ENCODE results near the gene ATP5ME. TPM values are rescaled to one million over a fixed set of nuclear protein-coding genes. Genes with fewer than 3 reads are reported as not detected.

Gene ATP5ME
- total RNA-seq (248 TPM), polyA plus RNA-seq (ENCODE audit: insufficient read depth, low read depth, low replicate concordance) (1,928 TPM)
- long read RNA-seq, donor 1, transcript ATP5ME-201 (4 exons, 365 nt), result major isoform, 231 of 289 reads
- long read RNA-seq, donor 1, transcript ATP5ME-204 (2 exons, 247 nt), result minor isoform, 20 of 289 reads
- long read RNA-seq, donor 1, transcript ATP5ME-205 (3 exons, 393 nt), result minor isoform, 27 of 289 reads
- long read RNA-seq, donor 1, partial matches to known transcripts, result 0 of 289 reads
- long read RNA-seq, donor 1, other reads (novel, unspliced or antisense), result 7 of 289 reads
- long read RNA-seq, donor 2, transcript ATP5ME-205 (3 exons, 393 nt), result minor isoform, 18 of 325 reads
- long read RNA-seq, donor 2, transcript ATP5ME-201 (4 exons, 365 nt), result major isoform, 271 of 325 reads
- long read RNA-seq, donor 2, transcript ATP5ME-202 (3 exons, 300 nt), result minor isoform, 6 of 325 reads
- long read RNA-seq, donor 2, transcript ATP5ME-204 (2 exons, 247 nt), result minor isoform, 18 of 325 reads
- long read RNA-seq, donor 2, partial matches to known transcripts, result 5 of 325 reads
- long read RNA-seq, donor 2, other reads (novel, unspliced or antisense), result 5 of 325 reads
- long read RNA-seq, donor 3, transcript ATP5ME-204 (2 exons, 247 nt), result minor isoform, 25 of 519 reads
- long read RNA-seq, donor 3, transcript ATP5ME-202 (3 exons, 300 nt), result minor isoform, 6 of 519 reads
- long read RNA-seq, donor 3, transcript ATP5ME-201 (4 exons, 365 nt), result major isoform, 406 of 519 reads
- long read RNA-seq, donor 3, transcript ATP5ME-205 (3 exons, 393 nt), result minor isoform, 38 of 519 reads
- long read RNA-seq, donor 3, partial matches to known transcripts, result 25 of 519 reads
- long read RNA-seq, donor 3, other reads (novel, unspliced or antisense), result 17 of 519 reads
- long read RNA-seq, donor 4, transcript ATP5ME-201 (4 exons, 365 nt), result major isoform, 135 of 176 reads
- long read RNA-seq, donor 4, transcript ATP5ME-205 (3 exons, 393 nt), result minor isoform, 29 of 176 reads
- long read RNA-seq, donor 4, transcript ATP5ME-204 (2 exons, 247 nt), result minor isoform, 6 of 176 reads
- long read RNA-seq, donor 4, partial matches to known transcripts, result 5 of 176 reads
- long read RNA-seq, donor 4, other reads (novel, unspliced or antisense), result 0 of 176 reads
- long read RNA-seq, donor 5, transcript ATP5ME-201 (4 exons, 365 nt), result major isoform, 13 of 18 reads
- long read RNA-seq, donor 5, partial matches to known transcripts, result 0 of 18 reads
- long read RNA-seq, donor 5, other reads (novel, unspliced or antisense), result 0 of 18 reads
- long read RNA-seq, donor 6, transcript ATP5ME-202 (3 exons, 300 nt), result minor isoform, 13 of 967 reads
- long read RNA-seq, donor 6, transcript ATP5ME-204 (2 exons, 247 nt), result minor isoform, 45 of 967 reads
- long read RNA-seq, donor 6, transcript ATP5ME-205 (3 exons, 393 nt), result minor isoform, 84 of 967 reads
- long read RNA-seq, donor 6, transcript ATP5ME-201 (4 exons, 365 nt), result major isoform, 786 of 967 reads
- long read RNA-seq, donor 6, partial matches to known transcripts, result 11 of 967 reads
- long read RNA-seq, donor 6, other reads (novel, unspliced or antisense), result 27 of 967 reads
- long read RNA-seq, donor 7, transcript ATP5ME-201 (4 exons, 365 nt), result major isoform, 135 of 174 reads
- long read RNA-seq, donor 7, transcript ATP5ME-204 (2 exons, 247 nt), result minor isoform, 28 of 174 reads
- long read RNA-seq, donor 7, partial matches to known transcripts, result 4 of 174 reads
- long read RNA-seq, donor 7, other reads (novel, unspliced or antisense), result 3 of 174 reads
- long read RNA-seq, donor 8, transcript ATP5ME-201 (4 exons, 365 nt), result major isoform, 277 of 335 reads
- long read RNA-seq, donor 8, transcript ATP5ME-204 (2 exons, 247 nt), result minor isoform, 15 of 335 reads
- long read RNA-seq, donor 8, transcript ATP5ME-205 (3 exons, 393 nt), result minor isoform, 19 of 335 reads
- long read RNA-seq, donor 8, partial matches to known transcripts, result 6 of 335 reads
- long read RNA-seq, donor 8, other reads (novel, unspliced or antisense), result 13 of 335 reads
- long read RNA-seq, donor 9, transcript ATP5ME-204 (2 exons, 247 nt), result minor isoform, 12 of 258 reads
- long read RNA-seq, donor 9, transcript ATP5ME-205 (3 exons, 393 nt), result minor isoform, 25 of 258 reads
- long read RNA-seq, donor 9, transcript ATP5ME-201 (4 exons, 365 nt), result major isoform, 208 of 258 reads
- long read RNA-seq, donor 9, partial matches to known transcripts, result 11 of 258 reads
- long read RNA-seq, donor 9, other reads (novel, unspliced or antisense), result 0 of 258 reads
- long read RNA-seq, donor 10, transcript ATP5ME-201 (4 exons, 365 nt), result major isoform, 185 of 274 reads
- long read RNA-seq, donor 10, transcript ATP5ME-204 (2 exons, 247 nt), result minor isoform, 29 of 274 reads
- long read RNA-seq, donor 10, transcript ATP5ME-202 (3 exons, 300 nt), result minor isoform, 5 of 274 reads
- long read RNA-seq, donor 10, transcript ATP5ME-205 (3 exons, 393 nt), result minor isoform, 34 of 274 reads
- long read RNA-seq, donor 10, partial matches to known transcripts, result 6 of 274 reads
- long read RNA-seq, donor 10, other reads (novel, unspliced or antisense), result 14 of 274 reads

GRCh38 chr4:674172-675035, at the start of gene ATP5ME, which contains the start of gene MYL5:
TSS of gene ATP5ME (minus strand) at chr4:674276. CDS start at chr4:674247, 29 bp downstream.
TSS of gene MYL5 (plus strand) at chr4:674542. CDS start at chr4:678027, 3,485 bp downstream.
- peaks cover 0 to 15% (median 0%) of the 10 kb centered on the region in 3 donors for H3K4me1 ChIP-seq (ENCODE audit: control insufficient read depth in 2 of 3, insufficient read depth in 2 of 3, low read depth in 1 of 3, low read length in 3 of 3)
- peaks cover 0 to 14% (median 10%) of the 10 kb centered on the region in 3 donors for H3K36me3 ChIP-seq (ENCODE audit: control insufficient read depth in 2 of 3, insufficient read depth in 3 of 3, low read length in 3 of 3)
- peak; percentile 77 for TF ChIP-seq CTCF (IDR thresholded peaks at IDR 0.05; ENCODE audit: borderline replicate concordance, extremely low read depth, insufficient read depth)
- peak within 1 kb of the TSS; percentile 61 to 83 (median 81) for H3K4me3 ChIP-seq (ENCODE audit: low read length in 3 of 3)
- H3K27ac ChIP-seq (ENCODE audit: low read depth in 2 of 2, low read length in 2 of 2), result peak within 1 kb of the TSS; percentile 90 to 98
- intact Hi-C loops (cut with DNase I), result no loop called here
- H3K9ac ChIP-seq (ENCODE audit: low read length in 3 of 3), result peak within 1 kb of the TSS; percentile 33 to 93 (median 83)
- DNase-seq, result peak; percentile 98 to 99 (median 99)
- H3K9me3 ChIP-seq (ENCODE audit: control insufficient read depth in 2 of 3, insufficient read depth in 1 of 3, low read length in 3 of 3), result no peaks in the 10 kb centered on the region
- FAIRE-seq, result no peak
- H3K27me3 ChIP-seq (ENCODE audit: control insufficient read depth, insufficient read depth, low read length), result no peaks in the 10 kb centered on the region

GRCh38 chr4:722851-723360, 48.8 kb upstream of the ATP5ME start:
- no peak for TF ChIP-seq CTCF (IDR thresholded peaks at IDR 0.05; ENCODE audit: borderline replicate concordance, extremely low read depth, insufficient read depth)
- Histone ChIP-seq H3K9ac (ENCODE audit: low read length in 3 of 3) (no peak overlapping the region), H3K36me3 (ENCODE audit: control insufficient read depth in 2 of 3, insufficient read depth in 3 of 3, low read length in 3 of 3) (no peaks in the 10 kb centered on the region), H3K9me3 (ENCODE audit: control insufficient read depth in 2 of 3, insufficient read depth in 1 of 3, low read length in 3 of 3) (no peaks in the 10 kb centered on the region), H3K4me1 (ENCODE audit: control insufficient read depth in 2 of 3, insufficient read depth in 2 of 3, low read depth in 1 of 3, low read length in 3 of 3) (peaks cover 0 to 24% (median 3%) of the 10 kb centered on the region in 3 donors), H3K27ac (ENCODE audit: low read depth in 2 of 2, low read length in 2 of 2) (no peak overlapping the region), H3K4me3 (ENCODE audit: low read length in 3 of 3) (no peak overlapping the region), H3K27me3 (ENCODE audit: control insufficient read depth, insufficient read depth, low read length) (no peaks in the 10 kb centered on the region)
- intact Hi-C loops (cut with DNase I), result no loop called here
- DNase-seq, result no peak
- FAIRE-seq, result no peak

All from kidney (tissue), 22 donors.